AG04449 (cell line): ENCODE results near the gene FMO1.

Experiments
- CTCF ChIA-PET: fragments of 350-600 bp; formaldehyde crosslinking; extraction: SDS; loops from one replicate; lab custom pipeline; 2021; ENCODE audit warnings: antibody characterized with exemption; lab: Yijun Ruan, JAX
- POLR2A ChIA-PET: fragments of 400-600, 350-600 bp; formaldehyde crosslinking; extraction: SDS; loops from one replicate; lab custom pipeline; 2020; ENCODE audit warnings: antibody characterized with exemption, inconsistent platforms; lab: Yijun Ruan, JAX
- DNase-seq: peaks from one replicate; pipeline ENCODE4 v3.0.0-alpha.2; 2010; ENCODE audit warnings: low read depth, low spot score
- H3K4me3 ChIP-seq: 2 replicates; pipeline ENCODE4 v1.5.1; 2011; ENCODE audit warnings: low read depth, mild to moderate bottlenecking, control low read depth, low read length
- CTCF ChIP-seq: IDR thresholded peaks from one replicate; pipeline ENCODE4 v1.5.1; 2011; ENCODE audit warnings: mild to moderate bottlenecking, moderate library complexity, low read length, control low read depth, inconsistent platforms; ENCODE audit not compliant: insufficient read depth; ENCODE audit errors: missing control alignments

Gene FMO1

DNA sequence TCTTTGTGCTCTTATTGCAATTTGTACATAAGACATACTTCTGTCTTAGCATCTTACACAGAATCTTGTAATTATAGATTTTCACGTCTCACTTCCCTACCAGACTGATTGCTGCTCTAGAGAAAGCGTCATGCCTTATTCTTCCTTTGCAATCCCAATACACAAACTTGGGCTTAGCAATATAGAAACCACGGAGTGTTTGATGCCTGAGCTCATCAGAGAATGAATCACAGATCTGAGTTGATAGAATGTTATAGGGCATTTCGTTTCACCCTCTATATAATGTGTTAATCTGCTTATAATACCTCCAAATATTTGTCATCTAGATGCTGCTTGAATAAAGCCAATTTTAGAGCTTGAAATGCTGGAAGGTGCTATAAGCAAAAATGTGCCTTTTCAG lies 6.6 kb downstream of the FMO1 start:
- peak; percentile 9 for DNase-seq
- H3K4me3 ChIP-seq = no peak overlapping the region
- no peak for TF ChIP-seq CTCF
- CTCF ChIA-PET = interaction anchor here (1.0 to 2.6 kb wide), 4 partner anchors 9 to 174 kb away, joined by 3 to 15 read pairs (median 6); partner anchors contain the start of gene FMO4
- POLR2A ChIA-PET = no interaction called here

GRCh38 chr1:171256940-171257606 lies 8.8 kb downstream of the FMO1 start:
- ChIA-PET POLR2A (no interaction called here), CTCF (interaction anchor here (4.2 kb wide), 1 partner anchor 11 kb away, joined by 14 read pairs; no protein-coding TSS in a partner anchor)
- H3K4me3 ChIP-seq = no peak overlapping the region
- no peak for TF ChIP-seq CTCF
- no peak for DNase-seq

DNA sequence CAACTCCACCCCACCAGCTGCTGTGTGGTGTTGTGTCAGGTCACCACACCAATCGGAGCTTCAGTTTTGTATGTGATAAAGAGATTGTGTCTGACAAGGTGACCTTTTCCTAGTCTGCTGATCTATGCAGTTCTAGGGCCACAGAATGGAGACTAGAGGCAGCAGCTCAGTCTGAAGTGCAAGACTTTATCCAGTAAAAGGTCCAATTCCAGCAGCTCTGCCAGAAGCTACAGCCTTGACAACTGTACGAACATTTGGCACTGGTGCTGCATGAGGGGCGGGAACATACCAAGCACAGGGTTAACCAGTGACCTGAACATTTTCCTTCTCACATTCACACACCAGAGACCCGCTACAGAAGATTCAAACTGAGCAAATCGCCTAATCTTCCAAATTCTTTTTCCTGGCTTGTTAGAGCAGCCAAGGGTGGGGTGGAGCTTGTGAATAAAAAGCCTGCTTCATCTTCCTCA lies 9.3 kb downstream of the FMO1 start:
- no peak for TF ChIP-seq CTCF
- CTCF ChIA-PET = interaction anchor here (4.2 kb wide), 1 partner anchor 11 kb away, joined by 14 read pairs; no protein-coding TSS in a partner anchor
- no peak overlapping the region for H3K4me3 ChIP-seq
- DNase-seq = no peak
- POLR2A ChIA-PET = no interaction called here

DNA sequence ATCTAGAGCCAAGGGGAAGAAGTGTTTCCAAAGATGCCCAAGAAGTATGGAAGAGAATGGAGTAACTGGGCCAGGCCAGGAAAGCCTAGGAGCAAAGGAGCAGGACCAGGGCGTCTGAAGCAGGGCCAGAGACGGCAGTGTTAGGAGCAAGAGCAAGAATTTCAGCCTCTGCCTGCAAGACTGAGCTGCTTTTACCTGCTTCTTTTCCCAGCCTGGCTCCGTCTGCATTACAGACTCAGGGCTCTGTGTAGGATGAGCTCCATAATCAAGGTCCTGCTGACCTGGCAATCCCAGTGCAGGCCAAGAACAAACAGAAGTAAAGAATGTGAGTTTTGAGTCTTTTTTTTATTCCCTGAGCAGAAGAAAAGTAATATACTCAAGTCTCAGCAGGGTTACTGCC lies 10.1 kb downstream of the FMO1 start:
- POLR2A ChIA-PET = no interaction called here
- H3K4me3 ChIP-seq = no peak overlapping the region
- DNase-seq = no peak
- CTCF ChIA-PET = interaction anchor here (1.2 to 4.2 kb wide), 2 partner anchors 12 to 55 kb away, joined by 4 to 14 read pairs; partner anchors contain the start of gene FMO4
- TF ChIP-seq CTCF = no peak

GRCh38 chr1:171258943-171259342 lies 10.6 kb downstream of the FMO1 start:
- DNase-seq = no peak
- POLR2A ChIA-PET = no interaction called here
- no peak overlapping the region for H3K4me3 ChIP-seq
- no peak for TF ChIP-seq CTCF
- CTCF ChIA-PET = interaction anchor here (1.2 to 4.2 kb wide), 2 partner anchors 13 to 55 kb away, joined by 4 to 14 read pairs; partner anchors contain the start of gene FMO4

DNA sequence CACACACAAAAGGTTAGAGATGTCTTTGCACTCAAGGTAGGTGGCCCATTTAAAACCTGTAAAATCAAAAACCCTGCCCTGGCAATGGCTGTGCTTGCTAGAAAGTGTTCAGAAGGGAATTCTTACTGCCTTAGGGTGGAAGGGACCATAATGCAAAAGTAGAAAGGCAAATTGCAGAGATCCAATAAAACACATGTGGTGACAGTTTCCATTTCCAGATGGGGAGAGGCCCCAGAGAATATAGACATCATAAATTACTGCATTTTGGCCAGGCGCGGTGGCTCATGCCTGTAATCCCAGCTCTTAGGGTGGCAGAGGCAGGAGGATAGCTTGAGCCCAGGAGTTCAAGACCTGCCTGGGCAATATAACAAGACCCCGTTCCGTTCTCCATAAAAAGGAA lies 13.0 kb downstream of the FMO1 start:
- POLR2A ChIA-PET = interaction anchor here (0.6 kb wide), 1 partner anchor 342 kb away, joined by 3 read pairs; no protein-coding TSS in a partner anchor
- DNase-seq = no peak
- CTCF ChIA-PET = no interaction called here
- no peak overlapping the region for H3K4me3 ChIP-seq
- TF ChIP-seq CTCF = no peak
